NK-92 (cell line): ENCODE measurements around the gene U2SURP.
"Not testable (repeated sequence)": the region's sequence is repeated elsewhere in the genome, so short reads cannot be mapped to it uniquely, and the experiment has no call there.

Experiments used
- DNase-seq: peaks from one replicate; lab custom pipeline; 2025; ENCODE audit not compliant: unreplicated experiment; lab: John Stamatoyannopoulos, UW

The U2SURP gene

GRCh38 chr3:142976621-142977398 lies 24.6 kb upstream of the U2SURP start:
- DNase-seq, result no peak

- DNase-seq, result no peak
Observed at GRCh38 chr3:142977399-142977728, 24.0 kb upstream of the U2SURP start.

GRCh38 chr3:142981108-142981507 lies 20.3 kb upstream of the U2SURP start:
- no peak for DNase-seq

DNA sequence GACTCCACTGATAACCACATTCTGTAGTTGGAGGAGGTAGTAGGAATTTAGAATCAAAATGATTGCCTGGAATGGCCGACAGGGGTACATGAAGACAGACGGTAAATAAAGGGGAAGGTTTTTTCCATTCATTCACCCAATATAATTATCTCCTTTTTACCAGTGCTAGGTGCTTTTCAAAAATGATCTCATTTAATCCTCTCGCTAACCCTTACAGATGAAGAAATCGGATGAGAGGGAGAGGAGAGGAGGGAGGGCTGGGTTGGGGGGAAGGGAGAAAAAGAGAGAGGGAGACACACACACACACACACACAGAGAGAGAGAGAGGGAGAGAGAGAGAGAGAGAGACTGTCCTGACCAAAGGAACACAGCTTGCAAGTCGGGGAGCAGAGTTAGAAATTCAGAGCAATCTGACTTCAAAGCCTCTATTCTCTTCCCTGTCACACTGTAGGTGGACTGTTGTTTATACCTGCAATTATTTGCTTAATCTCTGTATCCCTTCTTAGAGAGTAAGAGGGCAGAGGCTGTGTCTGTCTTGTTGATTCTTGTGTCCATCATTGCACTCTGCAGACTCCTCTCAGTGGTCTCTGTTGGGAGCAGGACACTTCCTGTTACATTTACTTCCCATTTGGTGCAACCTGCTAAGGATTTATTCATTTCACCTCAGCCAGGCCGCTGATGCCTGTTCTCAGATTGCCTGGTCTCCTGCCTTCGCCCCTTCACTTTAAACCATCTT lies 19.2 kb upstream of the U2SURP start:
- DNase-seq, result no peak

DNA sequence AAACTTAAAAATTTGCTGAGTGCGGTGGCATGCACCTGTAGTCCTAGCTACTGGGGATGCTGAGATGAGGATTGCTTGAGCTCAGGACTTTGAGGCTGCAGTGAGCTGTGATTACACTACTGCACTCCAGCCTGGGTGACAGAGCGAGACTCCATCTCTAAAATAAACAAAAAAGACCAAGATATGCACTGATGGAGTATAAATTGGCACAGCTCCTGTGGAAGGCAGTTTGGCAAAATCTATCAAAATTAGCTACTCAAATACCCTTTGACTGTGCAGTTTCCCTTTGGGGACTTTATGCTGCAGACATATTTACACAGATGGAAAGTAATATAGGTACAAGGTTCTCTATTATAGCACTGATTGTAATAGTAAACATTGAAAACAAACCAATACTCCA lies 18.1 kb upstream of the U2SURP start:
- no peak for DNase-seq

GRCh38 chr3:142984255-142984654 lies 17.1 kb upstream of the U2SURP start:
- no peak for DNase-seq

- no peak for DNase-seq
Observed at GRCh38 chr3:142987080-142987700, 14.2 kb upstream of the U2SURP start.

- DNase-seq, result no peak
Observed at GRCh38 chr3:142987707-142988106, 13.7 kb upstream of the U2SURP start.

DNA sequence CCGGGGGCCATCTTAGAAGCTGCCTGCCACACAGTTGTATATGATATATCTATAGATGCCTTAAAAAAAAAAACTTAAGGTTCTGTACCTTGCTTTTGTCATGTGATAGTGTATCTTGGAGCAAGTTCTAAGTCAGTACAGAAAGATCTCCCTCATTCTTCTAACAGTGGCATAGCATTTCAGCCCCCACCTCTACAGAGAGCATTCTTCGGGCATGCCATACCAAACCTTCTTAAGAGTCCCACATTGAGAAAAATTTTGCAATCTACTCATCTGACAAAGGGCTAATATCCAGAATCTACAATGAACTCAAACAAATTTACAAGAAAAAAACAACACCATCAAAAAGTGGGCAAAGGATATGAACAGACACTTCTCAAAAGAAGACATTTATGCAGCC lies 13.1 kb upstream of the U2SURP start:
- not testable (repeated sequence) for DNase-seq

- not testable (repeated sequence) for DNase-seq
Observed at GRCh38 chr3:142988826-142989225, 12.5 kb upstream of the U2SURP start.

GRCh38 chr3:142990721-142991120 lies 10.6 kb upstream of the U2SURP start:
- no peak for DNase-seq

- no peak for DNase-seq
Observed at GRCh38 chr3:142992323-142992722, 9.0 kb upstream of the U2SURP start.

- no peak for DNase-seq
Observed at GRCh38 chr3:142993958-142994442, 7.4 kb upstream of the U2SURP start.

GRCh38 chr3:142997330-142997729 lies 4.0 kb upstream of the U2SURP start:
- no peak for DNase-seq

DNA sequence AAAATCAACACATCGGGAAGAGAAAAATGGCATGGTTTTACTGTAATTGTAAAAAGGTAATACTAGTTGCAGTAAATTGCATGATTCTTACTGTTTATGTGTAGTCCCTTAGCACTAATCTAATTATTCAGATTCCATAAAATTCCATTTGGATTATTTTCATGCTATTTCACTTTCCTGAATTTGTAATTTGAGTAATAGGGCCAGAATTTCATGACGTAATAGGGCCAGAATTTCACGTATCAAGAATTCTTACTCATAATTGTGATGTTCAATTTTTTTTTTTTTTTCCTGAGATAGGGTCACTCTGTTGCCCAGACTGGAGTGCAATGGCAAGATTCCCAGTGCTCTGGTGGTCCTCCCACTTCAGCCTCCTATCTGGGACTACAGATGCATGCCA lies 2.9 kb upstream of the U2SURP start:
- no peak for DNase-seq

GRCh38 chr3:142999881-143000280 lies 1.5 kb upstream of the U2SURP start:
- DNase-seq, result no peak

DNA sequence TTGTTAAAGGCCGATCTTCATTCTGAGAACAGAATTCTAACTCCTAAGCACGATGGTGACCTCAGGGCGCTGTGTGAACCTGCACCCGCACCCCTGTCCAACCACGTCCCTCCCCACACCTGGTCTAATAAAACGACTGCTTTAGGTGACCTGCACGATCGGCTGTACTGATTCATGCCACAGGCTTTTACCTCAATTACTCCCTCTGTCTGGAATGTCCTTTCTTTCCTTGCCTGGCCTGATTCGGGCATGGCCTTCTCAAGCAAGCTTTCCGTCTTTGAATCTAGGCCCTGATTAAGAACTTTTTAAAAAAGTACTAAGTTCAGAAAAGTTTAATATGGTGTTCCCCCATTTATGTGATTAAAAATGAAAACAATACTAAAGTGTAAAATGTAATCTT lies 842 bp upstream of the U2SURP start:
- DNase-seq, result no peak

DNA sequence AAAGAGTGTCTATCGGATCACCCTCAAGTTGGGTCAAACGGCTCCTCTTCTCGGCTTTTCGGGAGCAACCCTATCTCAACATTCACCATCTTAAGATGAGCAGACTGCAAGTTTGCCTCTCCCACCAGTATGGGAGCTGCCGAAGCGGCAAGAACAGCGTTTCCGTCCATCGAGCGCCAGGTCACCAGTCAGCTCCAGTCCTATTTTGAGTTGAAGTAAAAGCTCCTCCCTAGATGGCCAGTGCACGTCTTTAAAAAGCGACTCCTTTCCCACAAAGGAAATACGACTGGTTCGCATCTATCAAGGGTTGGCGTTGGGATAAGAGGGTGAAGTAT lies 369 bp upstream of the U2SURP start:
- no peak for DNase-seq

DNA sequence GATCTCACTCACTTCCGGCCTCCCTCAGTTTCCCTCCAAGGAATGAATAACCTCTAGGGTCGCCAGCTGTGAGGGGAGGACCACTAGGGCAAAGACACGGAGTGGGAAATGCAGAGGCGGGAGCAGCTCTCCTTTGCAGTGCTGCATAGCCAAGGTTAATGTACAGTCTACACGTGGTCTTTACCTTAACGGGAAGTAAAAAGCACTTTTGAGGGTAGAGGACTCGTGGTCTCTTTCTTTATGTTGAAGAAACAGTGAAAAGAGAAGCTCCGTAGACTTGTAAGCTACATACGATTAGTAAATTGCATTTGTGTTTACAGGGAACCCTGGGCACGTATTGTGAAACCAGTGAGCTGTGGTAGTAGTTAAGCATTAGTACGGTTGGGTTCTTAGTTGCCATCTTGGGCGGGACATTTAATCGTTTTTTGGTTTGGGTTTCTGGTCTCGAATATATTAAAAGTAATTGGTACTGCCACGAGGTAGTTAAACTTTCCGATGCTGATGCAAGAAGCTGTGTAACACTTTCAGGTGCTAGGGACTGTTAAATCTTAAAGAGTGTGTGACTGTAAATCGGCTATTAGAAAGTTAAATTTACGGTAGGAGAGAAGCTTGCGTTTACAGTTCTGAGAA lies 828 bp downstream of the U2SURP start:
- DNase-seq, result no peak

- no peak for DNase-seq
Observed at GRCh38 chr3:143002727-143003126, 1.4 kb downstream of the U2SURP start.

DNA sequence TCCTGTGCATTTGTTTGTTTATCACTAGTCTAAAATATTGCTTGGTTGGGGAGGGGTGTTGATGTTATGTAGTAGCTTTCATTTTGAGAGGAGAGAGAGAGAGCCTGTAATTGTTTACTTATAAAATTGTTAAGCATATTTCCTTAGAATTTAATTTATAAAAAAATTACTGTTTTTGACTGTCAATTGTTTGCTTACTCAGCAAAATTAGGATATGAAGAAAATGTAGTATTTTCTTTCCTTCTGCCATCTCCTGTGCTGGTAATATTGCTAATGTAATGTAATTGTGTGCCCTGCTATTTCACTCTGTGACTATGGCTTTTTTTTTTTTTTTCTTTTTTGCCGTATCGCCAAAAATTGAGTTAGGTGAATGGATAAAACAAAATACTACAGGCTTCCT lies 3.5 kb downstream of the U2SURP start:
- DNase-seq, result no peak

- no peak for DNase-seq
Observed at GRCh38 chr3:143010024-143010423, 8.7 kb downstream of the U2SURP start.
